PC-3 (cell line): ENCODE results near the gene ZNF462.

Source experiments
- EZH2phosphoT487 ChIP-seq: fragments of 300-600 bp; sonication (generic); IDR thresholded peaks from 2 replicates; pipeline ENCODE4 v1.6.1; 2018; ENCODE audit warnings: mild to moderate bottlenecking, antibody characterized with exemption, low read length, borderline replicate concordance
- TF ChIP-seq, protein P1 (sequence below): fragments of 300-600 bp; sonication (generic); conservative IDR thresholded peaks from 2 replicates; pipeline ENCODE4 v1.5.1; 2017; ENCODE audit warnings: antibody characterized with exemption, low read depth, mild to moderate bottlenecking, low read length

DNA sequence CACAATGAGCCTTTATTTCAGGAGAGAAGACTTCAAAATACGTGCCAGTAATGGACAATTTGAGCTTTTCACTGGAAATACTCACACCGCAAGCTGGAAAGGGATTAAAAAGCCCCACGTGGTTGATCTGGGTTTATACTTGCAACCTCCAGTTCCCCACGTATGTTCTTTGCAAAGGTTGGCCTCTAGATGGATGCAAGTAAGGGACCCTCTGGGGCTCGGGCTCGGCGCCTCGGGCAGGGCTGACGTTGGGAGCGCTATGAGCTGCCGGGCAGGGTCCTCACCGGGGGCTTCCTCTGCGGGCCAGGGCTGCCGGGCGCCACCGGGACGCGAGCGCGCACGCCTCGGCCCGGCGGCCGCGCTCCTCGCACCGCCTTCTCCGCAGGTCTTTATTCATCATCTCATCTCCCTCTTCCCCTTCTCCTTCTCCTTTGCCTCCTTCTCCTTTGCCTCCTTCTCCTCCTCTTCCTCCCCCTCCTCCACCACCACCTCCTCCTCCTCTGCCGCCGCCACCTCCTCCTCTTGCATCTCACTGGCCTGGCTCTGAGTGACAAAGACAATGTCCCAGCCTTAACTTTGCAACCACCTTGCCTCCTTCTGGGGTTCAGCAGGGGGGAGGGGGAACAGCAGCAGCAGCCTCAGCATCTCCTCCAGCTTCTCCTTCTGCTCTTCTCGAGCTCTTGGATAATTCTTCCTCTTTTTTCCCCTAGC, 701 bp upstream of the ZNF462 start:
- TF ChIP-seq EZH2phosphoT487: no peak
- TF ChIP-seq, protein P1, sequence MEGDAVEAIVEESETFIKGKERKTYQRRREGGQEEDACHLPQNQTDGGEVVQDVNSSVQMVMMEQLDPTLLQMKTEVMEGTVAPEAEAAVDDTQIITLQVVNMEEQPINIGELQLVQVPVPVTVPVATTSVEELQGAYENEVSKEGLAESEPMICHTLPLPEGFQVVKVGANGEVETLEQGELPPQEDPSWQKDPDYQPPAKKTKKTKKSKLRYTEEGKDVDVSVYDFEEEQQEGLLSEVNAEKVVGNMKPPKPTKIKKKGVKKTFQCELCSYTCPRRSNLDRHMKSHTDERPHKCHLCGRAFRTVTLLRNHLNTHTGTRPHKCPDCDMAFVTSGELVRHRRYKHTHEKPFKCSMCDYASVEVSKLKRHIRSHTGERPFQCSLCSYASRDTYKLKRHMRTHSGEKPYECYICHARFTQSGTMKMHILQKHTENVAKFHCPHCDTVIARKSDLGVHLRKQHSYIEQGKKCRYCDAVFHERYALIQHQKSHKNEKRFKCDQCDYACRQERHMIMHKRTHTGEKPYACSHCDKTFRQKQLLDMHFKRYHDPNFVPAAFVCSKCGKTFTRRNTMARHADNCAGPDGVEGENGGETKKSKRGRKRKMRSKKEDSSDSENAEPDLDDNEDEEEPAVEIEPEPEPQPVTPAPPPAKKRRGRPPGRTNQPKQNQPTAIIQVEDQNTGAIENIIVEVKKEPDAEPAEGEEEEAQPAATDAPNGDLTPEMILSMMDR: no peak
